GM19468 (cell line): ENCODE measurements around the gene FANK1.
"Not testable (repeated sequence)": the region's sequence is repeated elsewhere in the genome, so short reads cannot be mapped to it uniquely, and the experiment has no call there.

Experiments used
- ATAC-seq: cut with Tn5 transposase; IDR thresholded peaks from one replicate; pipeline ENCODE4 v1.9.1; 2021; ENCODE audit warnings: mild to moderate bottlenecking, moderate library complexity, moderate number of reproducible peaks; ENCODE audit not compliant: unreplicated experiment; ENCODE audit errors: extremely low read depth

Gene FANK1

GRCh38 chr10:125926247-125926646 lies 29.9 kb downstream of the FANK1 start:
- ATAC-seq, result no peak

GRCh38 chr10:125927265-125927664 lies 30.9 kb downstream of the FANK1 start:
- not testable (repeated sequence) for ATAC-seq

- ATAC-seq, result no peak
Observed at GRCh38 chr10:125928928-125929585, 32.7 kb downstream of the FANK1 start.

GRCh38 chr10:125929618-125930017 lies 33.3 kb downstream of the FANK1 start:
- no peak for ATAC-seq

- no peak for ATAC-seq
Observed at GRCh38 chr10:125933693-125934092, 37.3 kb downstream of the FANK1 start.

- no peak for ATAC-seq
Observed at GRCh38 chr10:125936331-125936730, 40.0 kb downstream of the FANK1 start.

GRCh38 chr10:125940515-125940914 lies 44.2 kb downstream of the FANK1 start:
- ATAC-seq, result no peak

- ATAC-seq, result no peak
Observed at GRCh38 chr10:125951290-125951689, 54.9 kb downstream of the FANK1 start.

GRCh38 chr10:125953778-125954385 lies 57.5 kb downstream of the FANK1 start:
- no peak for ATAC-seq

GRCh38 chr10:125955766-125956165 lies 59.4 kb downstream of the FANK1 start:
- no peak for ATAC-seq

GRCh38 chr10:125961743-125962142 lies 65.4 kb downstream of the FANK1 start:
- no peak for ATAC-seq

GRCh38 chr10:125962200-125962599 lies 65.8 kb downstream of the FANK1 start:
- ATAC-seq, result no peak

- no peak for ATAC-seq
Observed at GRCh38 chr10:125964558-125964957, 68.2 kb downstream of the FANK1 start.

- ATAC-seq, result no peak
Observed at GRCh38 chr10:125967533-125967932, 71.2 kb downstream of the FANK1 start.

GRCh38 chr10:125970077-125970630 lies 73.8 kb downstream of the FANK1 start:
- not testable (repeated sequence) for ATAC-seq

- ATAC-seq, result no peak
Observed at GRCh38 chr10:125976960-125977605, 80.7 kb downstream of the FANK1 start.

GRCh38 chr10:125979976-125980375 lies 83.6 kb downstream of the FANK1 start:
- ATAC-seq, result no peak

GRCh38 chr10:125980521-125981035 lies 84.2 kb downstream of the FANK1 start:
- no peak for ATAC-seq

- ATAC-seq, result peak; percentile 60
Observed at GRCh38 chr10:125982260-125982948, 86.0 kb downstream of the FANK1 start.

- no peak for ATAC-seq
Observed at GRCh38 chr10:125983161-125983560, 86.8 kb downstream of the FANK1 start.
